GM21737 (cell line): ENCODE measurements around the gene DUSP28.

ENCODE experiments used
- ATAC-seq: cut with Tn5 transposase; IDR thresholded peaks from one replicate; pipeline ENCODE4 v1.9.1; 2021; ENCODE audit warnings: mild to moderate bottlenecking, moderate library complexity; ENCODE audit not compliant: unreplicated experiment

The DUSP28 gene

GRCh38 chr2:240572141-240573031 is 12.2 kb downstream of the DUSP28 start:
- ATAC-seq: no peak

- no peak for ATAC-seq
Measured at GRCh38 chr2:240573071-240573515, 12.9 kb downstream of the DUSP28 start.

- ATAC-seq: no peak
Measured at GRCh38 chr2:240573516-240574385, 13.6 kb downstream of the DUSP28 start.

GRCh38 chr2:240574386-240575100 is 14.4 kb downstream of the DUSP28 start:
- no peak for ATAC-seq

- no peak for ATAC-seq
Measured at GRCh38 chr2:240575101-240575965, 15.2 kb downstream of the DUSP28 start.

GRCh38 chr2:240576036-240576435 is 15.9 kb downstream of the DUSP28 start:
- ATAC-seq: no peak

GRCh38 chr2:240576436-240577205 is 16.5 kb downstream of the DUSP28 start:
- ATAC-seq: no peak

- no peak for ATAC-seq
Measured at GRCh38 chr2:240577281-240578109, 17.3 kb downstream of the DUSP28 start.

GRCh38 chr2:240578110-240578450 is 17.9 kb downstream of the DUSP28 start:
- ATAC-seq: no peak

- no peak for ATAC-seq
Measured at GRCh38 chr2:240578488-240578887, 18.3 kb downstream of the DUSP28 start.

- ATAC-seq: no peak
Measured at GRCh38 chr2:240579071-240579762, 19.1 kb downstream of the DUSP28 start.

- no peak for ATAC-seq
Measured at GRCh38 chr2:240579771-240580614, 19.8 kb downstream of the DUSP28 start.

- ATAC-seq: no peak
Measured at GRCh38 chr2:240581811-240582210, 21.7 kb downstream of the DUSP28 start.

- no peak for ATAC-seq
Measured at GRCh38 chr2:240582781-240583180, 22.6 kb downstream of the DUSP28 start.

GRCh38 chr2:240583774-240584173 is 23.6 kb downstream of the DUSP28 start:
- no peak for ATAC-seq

GRCh38 chr2:240584486-240585031 is 24.4 kb downstream of the DUSP28 start:
- ATAC-seq: peak; percentile 53

- ATAC-seq: peak; percentile 28
Measured at GRCh38 chr2:240585101-240585500, 24.9 kb downstream of the DUSP28 start.
